Heart left ventricle (tissue), 16 donors: ENCODE measurements around the gene PIAS4. TPM values are rescaled to one million over a fixed set of nuclear protein-coding genes. Genes with fewer than 3 reads are reported as not detected.
"Not testable (repeated sequence)": the region's sequence is repeated elsewhere in the genome, so short reads cannot be mapped to it uniquely, and the experiment has no call there.

Experiments
- ATAC-seq, 4 donors: fragments of 200-7000 bp; cut with Tn5 transposase; one replicate each; pipeline ENCODE4 v1.9.1; 2020 to 2022; ENCODE audit warnings: moderate library complexity in 4 of 4, mild to moderate bottlenecking in 3 of 4, moderate number of reproducible peaks in 1 of 4
- DNase-seq, 5 donors: peaks; one replicate each; pipeline ENCODE4 v3.0.0-alpha.2; 2020
- H3K27ac ChIP-seq, 12 donors: fragments of 200-600 bp; sonication (generic) in 4 of 12; one replicate each; pipeline versions ENCODE4 v1.5.0 to v1.8.0; 2016 to 2022; ENCODE audit warnings: mild to moderate bottlenecking in 2 of 12
- H3K27me3 ChIP-seq, 9 donors: fragments of 200-600 bp; sonication (generic) in 2 of 9; one replicate each; pipeline versions ENCODE4 v1.5.1 to v1.8.0; 2016 to 2022; ENCODE audit warnings: mild to moderate bottlenecking in 3 of 9
- H3K36me3 ChIP-seq, 9 donors: fragments of 200-600 bp; sonication (generic) in 2 of 9; one replicate each; pipeline versions ENCODE4 v1.5.0 to v1.8.0; 2018 to 2022; ENCODE audit warnings: mild to moderate bottlenecking in 2 of 9
- H3K4me1 ChIP-seq, 12 donors: fragments of 200-600 bp; sonication (generic) in 4 of 12; one replicate each; pipeline versions ENCODE4 v1.5.0 to v1.8.0; 2016 to 2022; ENCODE audit warnings: mild to moderate bottlenecking in 3 of 12
- H3K4me3 ChIP-seq, 12 donors: fragments of 200-600 bp; sonication (generic) in 4 of 12; one replicate each; pipeline versions ENCODE4 v1.5.0 to v1.8.0; 2017 to 2022; ENCODE audit warnings: mild to moderate bottlenecking in 9 of 12, moderate library complexity in 4 of 12
- H3K9me3 ChIP-seq, 12 donors: fragments of 200-600 bp; sonication (generic) in 4 of 12; one replicate each; pipeline versions ENCODE4 v1.5.0 to v1.8.0; 2016 to 2022; ENCODE audit warnings: mild to moderate bottlenecking in 1 of 12
- POLR2A ChIP-seq, 2 donors: fragments of 450-650 bp; IDR thresholded peaks; one replicate each; pipeline ENCODE4 v1.6.1; 2017; ENCODE audit warnings: antibody characterized with exemption in 2 of 2, mild to moderate bottlenecking in 2 of 2, moderate library complexity in 2 of 2
- WGBS, 4 donors: extraction: QIAGEN DNeasy Blood & Tissue Kit in 2 of 4; methylation state at CpG; one replicate each; pipeline versions ENCODE4 v1.1.5 to v1.1.7; 2013 to 2018; 5-methylcytosine and 5-hydroxymethylcytosine counted together
- intact Hi-C, 10 donors: fragments of 100-400 bp; cut with DNase I; formaldehyde crosslinking; loops; one replicate each; pipeline versions ENCODE4 v1.11.1 to v1.14.2; 2022
- polyA plus RNA-seq, 2 donors: library from polyadenylated mRNA; stranded (reverse); fragments of 200-250 nt; gene quantifications; one replicate each; pipeline ENCODE4 v1.2.3, GENCODE V29; 2013
- total RNA-seq, 9 donors: library from RNA; depleted of rRNA in 2 of 9; stranded (reverse); fragments of >200 nt in 2 of 9; fragmentation: NEBNext Ultra II Directional in 3 of 9; extraction: Animal tissue kit (Norgen Biotek cat#: 25700) in 3 of 9; gene quantifications; one replicate each; pipeline versions ENCODE4 v1.1.0 to v1.2.4, GENCODE V29; 2016 to 2023
- TF ChIP-seq, protein P1 (sequence below), 12 donors: fragments of 200-600 bp; sonication (generic) in 4 of 12; IDR thresholded peaks; one replicate each; pipeline versions ENCODE4 v1.5.0 to v1.8.0; 2018 to 2022; ENCODE audit warnings: antibody characterized with exemption in 12 of 12, mild to moderate bottlenecking in 5 of 12
- donor health status: ischemic (EF 13 %, LVEDD 7.1; RV severe dilation, severe dysfunction).
- donor health status: healthy with polysubstance abuse.
- donor health status: DM: no; HTN: yes; CAD: no.
- donor health status: DM: no; HTN: no; CAD: no.
- donor health status: ischemic (EF 25% LVEDD 6.9; RV normal size, moderate dysfunction).
- donor health status: ischemic (EF 25% LVEDD 5.7; RV mildly dilated, moderate dysfunction).
- donor health status: healthy.
- donor health status: DM: yes; HTN: yes; CAD: no.
- donor health status: ischemic (EF 35%, LVEDD 5.7; RV mildly dilated, moderate dysfunction).
- donor health status: nonischemic (EF 11% LVEDD 7.7; RV severe dilation, severe dysfunction).
- donor health status: DM: yes; HTN: yes; CAD: no.
- donor health status: PGD.
- donor health status: ischemic (EF 29% LVEDD 5.4; RV normal size, mild dysfunction).
- donor health status: nonischemic (EF 23%, LVEDD 6.1; RV moderate dilation, normal function).

PIAS4 gene
- total and polyA plus RNA-seq, 11 donors = 12.3 to 19.1 (median 15.3) TPM

DNA sequence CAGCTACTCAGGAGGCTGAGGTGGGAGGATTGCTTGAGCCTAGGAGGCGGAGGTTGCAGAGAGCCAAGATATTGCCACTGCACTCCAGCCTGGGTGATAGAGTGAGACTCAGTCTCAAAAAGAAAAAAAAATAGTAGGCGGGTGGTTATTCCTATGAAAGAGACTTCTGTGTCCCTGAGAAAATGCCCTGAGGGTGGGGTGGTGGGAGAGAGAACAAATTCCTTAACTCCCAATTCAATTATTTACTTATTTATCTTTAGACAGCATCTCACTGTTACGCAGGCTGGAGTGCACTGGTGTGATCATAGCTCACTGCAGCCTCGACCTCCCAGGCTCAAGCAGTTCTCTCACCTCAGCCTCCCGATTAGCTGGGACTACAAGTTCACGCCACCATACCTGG lies 11.9 kb upstream of the PIAS4 start:
- DNase-seq = no peak
- Histone ChIP-seq H3K4me1 (no peaks in the 10 kb centered on the region), H3K36me3 (no peaks in the 10 kb centered on the region), H3K27ac (no peak overlapping the region), H3K4me3 (no peak overlapping the region), H3K27me3 (no peaks in the 10 kb centered on the region), H3K9me3 (no peaks in the 10 kb centered on the region)
- no peak for TF ChIP-seq POLR2A (IDR thresholded peaks at IDR 0.05)
- TF ChIP-seq, protein P1, sequence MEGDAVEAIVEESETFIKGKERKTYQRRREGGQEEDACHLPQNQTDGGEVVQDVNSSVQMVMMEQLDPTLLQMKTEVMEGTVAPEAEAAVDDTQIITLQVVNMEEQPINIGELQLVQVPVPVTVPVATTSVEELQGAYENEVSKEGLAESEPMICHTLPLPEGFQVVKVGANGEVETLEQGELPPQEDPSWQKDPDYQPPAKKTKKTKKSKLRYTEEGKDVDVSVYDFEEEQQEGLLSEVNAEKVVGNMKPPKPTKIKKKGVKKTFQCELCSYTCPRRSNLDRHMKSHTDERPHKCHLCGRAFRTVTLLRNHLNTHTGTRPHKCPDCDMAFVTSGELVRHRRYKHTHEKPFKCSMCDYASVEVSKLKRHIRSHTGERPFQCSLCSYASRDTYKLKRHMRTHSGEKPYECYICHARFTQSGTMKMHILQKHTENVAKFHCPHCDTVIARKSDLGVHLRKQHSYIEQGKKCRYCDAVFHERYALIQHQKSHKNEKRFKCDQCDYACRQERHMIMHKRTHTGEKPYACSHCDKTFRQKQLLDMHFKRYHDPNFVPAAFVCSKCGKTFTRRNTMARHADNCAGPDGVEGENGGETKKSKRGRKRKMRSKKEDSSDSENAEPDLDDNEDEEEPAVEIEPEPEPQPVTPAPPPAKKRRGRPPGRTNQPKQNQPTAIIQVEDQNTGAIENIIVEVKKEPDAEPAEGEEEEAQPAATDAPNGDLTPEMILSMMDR (IDR thresholded peaks at IDR 0.05) = no peak
- no peak for ATAC-seq
- intact Hi-C loops = loop anchor here in 1 of 10 donors (10.0 kb wide), 1 partner anchor 139 kb away; no protein-coding TSS in a partner anchor
- WGBS, 4 donors = 81 to 86% (median 84%) methylated on average over 6 of the region's 6 CpGs

- intact Hi-C loops = loop anchor here in 1 of 10 donors (10.0 kb wide), 1 partner anchor 136 kb away; no protein-coding TSS in a partner anchor
These were observed 8.7 kb upstream of the PIAS4 start for GRCh38 chr19:3998667-3999412.

GRCh38 chr19:4000798-4001197 lies 6.7 kb upstream of the PIAS4 start:
- intact Hi-C loops = loop anchor here in 2 of 10 donors (10.0 kb wide), 1 partner anchor 124 kb away; the partner anchor contains the start of gene MAP2K2 (in 2 of the 2)
- not testable (repeated sequence) for H3K36me3 ChIP-seq, H3K9me3 ChIP-seq, H3K27ac ChIP-seq, H3K27me3 ChIP-seq, ATAC-seq, H3K4me3 ChIP-seq, DNase-seq, H3K4me1 ChIP-seq
- WGBS, 4 donors = 80 to 92% (median 89%) methylated on average over 5 of the region's 5 CpGs

More at GRCh38 chr19:3998667-3999412, 8.7 kb upstream of the PIAS4 start:
- not testable (repeated sequence) for H3K27me3 ChIP-seq, H3K36me3 ChIP-seq, H3K4me1 ChIP-seq, ATAC-seq, H3K9me3 ChIP-seq, H3K27ac ChIP-seq, DNase-seq, H3K4me3 ChIP-seq
- WGBS, 4 donors = 80 to 86% (median 85%) methylated on average over 21 to 29 of the region's 29 CpGs

- H3K4me3 ChIP-seq, DNase-seq, H3K36me3 ChIP-seq, H3K9me3 ChIP-seq, H3K27me3 ChIP-seq, H3K27ac ChIP-seq, ATAC-seq: not testable (repeated sequence)
- peaks cover 3 to 33% (median 27%) of the 10 kb centered on the region in 12 donors for H3K4me1 ChIP-seq
- 95 to 98% (median 96%) methylated on average over 9 of the region's 9 CpGs for whole genome bisulfite sequencing, 4 donors
- intact Hi-C loops = loop anchor here in 5 of 10 donors (5.0 to 10.0 kb wide), 3 partner anchors 57 to 177 kb away; partner anchors contain the start of genes MAP2K2 (in 2 of the 5), ANKRD24 (in 1 of the 5) and SIRT6 (in 1 of the 5)
These were observed 2.1 kb upstream of the PIAS4 start for GRCh38 chr19:4005436-4005835.

DNA sequence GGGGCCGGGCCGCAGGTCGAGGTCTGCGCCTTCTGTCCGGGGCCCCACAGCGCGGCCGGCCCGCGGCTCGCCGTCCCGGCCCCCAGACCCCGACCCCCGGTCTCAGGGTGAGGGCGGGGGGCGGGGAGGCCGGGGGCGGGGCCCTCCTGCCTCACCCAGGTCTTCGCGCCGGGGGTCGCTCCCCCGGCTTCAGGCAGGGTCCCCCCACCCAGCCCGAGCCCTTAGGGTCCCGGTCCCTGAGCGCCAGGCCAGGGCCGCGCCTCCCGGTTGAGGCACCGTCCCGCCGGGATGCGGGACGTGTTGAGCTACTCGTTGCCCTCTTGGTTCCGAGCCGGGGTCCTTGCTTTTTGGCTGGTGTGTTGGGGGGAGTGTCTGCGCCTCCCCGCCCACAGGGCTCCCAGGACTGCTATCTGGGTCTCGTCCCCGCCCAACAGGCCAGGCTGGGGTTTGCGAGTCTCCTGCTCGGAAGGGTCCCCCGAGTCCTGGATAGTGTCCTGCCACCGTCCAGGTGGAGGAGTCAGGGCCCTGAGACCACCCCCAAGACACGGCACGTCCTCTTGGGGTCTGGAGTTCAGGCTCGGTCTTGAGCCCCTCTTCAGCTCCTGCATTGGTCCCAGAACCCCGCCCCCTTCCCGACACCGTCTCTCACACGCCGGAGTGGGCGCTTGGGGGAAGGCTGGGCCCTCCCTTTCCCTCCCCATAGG lies 452 bp downstream of the PIAS4 start:
- H3K27me3 ChIP-seq = no peaks in the 10 kb centered on the region
- DNase-seq (peak in 1 of 5 donors; percentile 43), ATAC-seq (peak in 2 of 4 donors; percentile 0 to 5)
- intact Hi-C loops = loop anchor here in 5 of 10 donors (5.0 to 10.0 kb wide), 3 partner anchors 54 to 174 kb away; partner anchors contain the start of genes MAP2K2 (in 2 of the 5), ANKRD24 (in 1 of the 5) and SIRT6 (in 1 of the 5)
- H3K27ac ChIP-seq = peak overlapping the region; percentile 57 to 98 (median 88)
- peaks cover 0 to 15% (median 2%) of the 10 kb centered on the region in 9 donors for H3K36me3 ChIP-seq
- peaks cover 3 to 55% (median 38%) of the 10 kb centered on the region in 12 donors for H3K4me1 ChIP-seq
- 0 to 1% (median 0%) methylated on average over 21 to 55 of the region's 55 CpGs for WGBS, 4 donors
- no peak for TF ChIP-seq POLR2A (IDR thresholded peaks at IDR 0.05)
- TF ChIP-seq, protein P1 (IDR thresholded peaks at IDR 0.05) = no peak
- H3K4me3 ChIP-seq = peak overlapping the region; percentile 64 to 99 (median 86)
- no peaks in the 10 kb centered on the region for H3K9me3 ChIP-seq
